GM10266 (cell line): ENCODE results near the gene LRFN2.

Experiments used
- DNase-seq: peaks from one replicate; pipeline ENCODE4 v3.0.0; 2012; ENCODE audit errors: extremely low spot score
- CTCF ChIP-seq: IDR thresholded peaks from 2 replicates; pipeline ENCODE4 v1.5.1; 2012; ENCODE audit warnings: mild to moderate bottlenecking, low read depth; ENCODE audit not compliant: control insufficient read depth, insufficient read depth; ENCODE audit errors: missing control alignments

The LRFN2 gene

GRCh38 chr6:40393641-40394040 is 193.5 kb downstream of the LRFN2 start:
- TF ChIP-seq CTCF: no peak
- no peak for DNase-seq

- TF ChIP-seq CTCF: no peak
- DNase-seq: no peak
Measured at GRCh38 chr6:40392589-40392988, 194.6 kb downstream of the LRFN2 start.

- TF ChIP-seq CTCF: no peak
Measured at GRCh38 chr6:40391851-40392517, 195.2 kb downstream of the LRFN2 start.

DNA sequence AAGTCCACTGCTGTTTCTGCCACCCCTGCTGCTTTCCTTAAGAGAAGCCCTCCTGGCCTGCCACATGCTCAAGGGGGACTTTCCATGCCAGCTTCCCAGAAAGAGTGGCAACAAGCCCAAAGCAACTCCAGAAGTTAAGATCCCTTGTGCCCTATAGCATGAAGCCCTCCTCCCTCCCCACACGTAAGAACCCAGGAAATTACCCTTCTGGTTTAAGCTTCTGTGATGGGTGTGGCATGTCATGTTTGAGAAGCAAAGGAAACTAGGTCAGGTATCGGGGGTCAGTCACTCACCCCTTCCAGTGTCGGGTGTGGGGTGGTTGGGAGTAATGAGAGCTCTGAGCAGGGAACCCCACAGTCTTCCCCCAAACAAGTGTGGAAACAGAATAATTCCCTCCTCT is 196.1 kb downstream of the LRFN2 start:
- TF ChIP-seq CTCF: no peak
- no peak for DNase-seq

More at GRCh38 chr6:40391851-40392517, 195.2 kb downstream of the LRFN2 start:
- no peak for DNase-seq

DNA sequence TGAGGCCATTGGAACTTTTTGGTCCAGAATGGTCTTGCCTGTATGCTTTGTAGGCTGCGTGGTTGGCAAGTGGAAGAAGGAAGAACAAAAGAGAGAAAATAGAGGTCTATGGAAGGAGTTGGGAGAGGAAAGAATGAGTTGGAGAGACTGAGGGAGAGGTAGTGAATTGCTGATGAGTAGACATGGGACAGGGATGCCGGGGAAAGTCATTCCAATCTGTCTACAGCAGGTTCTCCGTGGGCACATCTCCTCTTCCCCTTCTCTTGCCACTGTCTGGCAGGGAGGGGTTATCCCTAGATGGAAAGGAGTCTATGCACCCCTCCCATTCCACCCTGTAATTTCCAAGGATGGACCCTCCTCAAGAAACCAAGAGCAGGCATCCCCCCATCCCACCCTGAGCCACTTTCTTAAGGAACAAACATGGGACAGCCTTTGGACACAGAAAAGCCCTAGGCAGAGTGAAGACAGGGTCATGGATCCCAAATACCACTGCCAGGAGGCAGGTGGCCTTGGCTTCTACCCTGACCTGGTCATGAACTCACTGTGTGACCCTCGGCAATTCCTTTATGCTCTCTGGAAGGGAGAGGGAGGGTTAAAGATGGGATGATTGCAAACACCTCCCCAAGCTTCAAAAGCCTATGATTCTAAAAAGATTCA is 196.9 kb downstream of the LRFN2 start:
- no peak for TF ChIP-seq CTCF
- DNase-seq: no peak

- DNase-seq: no peak
Measured at GRCh38 chr6:40389254-40389653, 197.9 kb downstream of the LRFN2 start.

More at GRCh38 chr6:40389254-40389653, 197.9 kb downstream of the LRFN2 start:
- no peak for TF ChIP-seq CTCF
